HG02642 (cell line): Measurements from ENCODE around the gene OBSCN.

Source experiments
- ATAC-seq: cut with Tn5 transposase; IDR thresholded peaks from one replicate; pipeline ENCODE4 v1.9.1; 2021; ENCODE audit warnings: mild to moderate bottlenecking; ENCODE audit not compliant: unreplicated experiment, poor library complexity

OBSCN gene

DNA sequence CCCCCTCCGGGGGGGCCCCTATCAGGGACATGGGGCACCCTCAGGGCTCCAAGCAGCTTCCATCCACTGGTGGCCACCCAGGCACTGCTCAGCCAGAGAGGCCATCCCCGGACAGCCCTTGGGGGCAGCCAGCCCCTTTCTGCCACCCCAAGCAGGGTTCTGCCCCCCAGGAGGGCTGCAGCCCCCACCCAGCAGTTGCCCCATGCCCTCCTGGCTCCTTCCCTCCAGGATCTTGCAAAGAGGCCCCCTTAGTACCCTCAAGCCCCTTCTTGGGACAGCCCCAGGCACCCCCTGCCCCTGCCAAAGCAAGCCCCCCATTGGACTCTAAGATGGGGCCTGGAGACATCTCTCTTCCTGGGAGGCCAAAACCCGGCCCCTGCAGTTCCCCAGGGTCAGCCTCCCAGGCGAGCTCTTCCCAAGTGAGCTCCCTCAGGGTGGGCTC, 163.9 kb downstream of the OBSCN start:
- no peak for ATAC-seq

- ATAC-seq: no peak
Observed at GRCh38 chr1:228372183-228373003, 164.5 kb downstream of the OBSCN start.

- no peak for ATAC-seq
Observed at GRCh38 chr1:228373004-228373680, 165.3 kb downstream of the OBSCN start.

- ATAC-seq: no peak
Observed at GRCh38 chr1:228373681-228374571, 166.1 kb downstream of the OBSCN start.

DNA sequence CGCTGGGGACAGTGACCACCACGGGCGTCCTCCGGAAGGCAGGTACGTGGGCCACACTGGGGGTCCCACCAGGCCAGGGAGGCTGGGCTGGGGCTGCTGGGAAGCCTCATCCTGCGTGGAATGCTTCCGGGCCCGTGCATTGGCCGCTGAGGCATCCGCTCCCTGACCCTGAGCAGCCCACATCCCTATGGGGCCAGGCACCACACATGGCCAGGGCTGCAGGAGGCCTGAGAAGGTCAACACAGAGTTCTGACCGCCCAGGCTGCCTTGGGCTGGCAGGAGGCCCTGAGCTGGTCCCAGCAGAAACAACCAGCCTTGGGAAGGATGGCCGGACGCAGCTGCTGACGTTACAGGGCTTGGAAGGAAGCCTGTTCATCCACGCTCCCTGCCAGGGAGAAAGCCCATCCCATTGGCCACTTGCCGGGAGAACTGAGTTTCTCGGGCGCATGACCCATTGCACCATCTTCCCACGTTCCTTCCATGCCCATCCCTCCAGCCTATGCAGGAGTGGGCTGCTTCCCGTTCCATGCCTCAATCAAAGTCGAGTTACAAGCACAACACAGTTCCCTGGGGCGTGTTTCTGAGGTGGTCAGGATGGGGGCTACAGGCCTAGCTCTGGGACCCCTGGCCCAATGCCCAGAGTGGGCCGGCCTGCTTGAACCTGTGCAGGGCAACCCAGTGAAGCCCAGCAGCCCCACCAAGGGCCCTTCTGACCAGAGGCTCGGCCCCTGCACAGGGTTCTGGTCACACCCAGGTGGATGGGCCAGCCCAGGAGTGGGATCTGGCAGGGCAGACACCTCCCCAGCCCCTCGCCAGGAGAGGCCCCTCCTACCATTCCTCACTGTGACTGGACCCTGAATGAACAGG, 167.1 kb downstream of the OBSCN start:
- no peak for ATAC-seq

DNA sequence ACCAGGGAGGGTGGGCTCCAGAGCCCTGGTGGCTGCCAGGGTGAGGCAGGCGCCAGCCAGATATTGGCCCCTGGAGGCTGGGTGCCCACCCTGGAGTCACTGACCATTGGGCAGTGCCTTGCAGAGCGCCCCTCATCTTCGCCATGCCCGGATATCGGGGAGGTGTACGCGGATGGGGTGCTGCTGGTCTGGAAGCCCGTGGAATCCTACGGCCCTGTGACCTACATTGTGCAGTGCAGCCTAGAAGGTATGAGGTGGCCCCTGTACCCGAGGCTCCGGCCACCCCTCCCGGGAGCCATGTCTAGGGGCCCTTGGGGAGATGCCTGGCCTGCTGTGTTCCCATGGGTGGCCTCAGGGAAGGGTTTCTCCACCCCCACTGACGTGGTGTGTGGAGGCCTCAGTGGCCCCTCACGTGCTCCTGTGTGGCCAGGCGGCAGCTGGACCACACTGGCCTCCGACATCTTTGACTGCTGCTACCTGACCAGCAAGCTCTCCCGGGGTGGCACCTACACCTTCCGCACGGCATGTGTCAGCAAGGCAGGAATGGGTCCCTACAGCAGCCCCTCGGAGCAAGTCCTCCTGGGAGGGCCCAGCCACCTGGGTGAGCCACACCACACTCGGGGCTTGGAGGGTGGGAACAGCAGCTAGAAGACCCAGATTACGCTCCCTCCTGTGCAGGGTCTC, 167.9 kb downstream of the OBSCN start:
- ATAC-seq: no peak

- no peak for ATAC-seq
Observed at GRCh38 chr1:228376262-228376628, 168.4 kb downstream of the OBSCN start.

- ATAC-seq: no peak
Observed at GRCh38 chr1:228376651-228377631, 169.1 kb downstream of the OBSCN start.

- ATAC-seq: no peak
Observed at GRCh38 chr1:228377664-228378089, 169.8 kb downstream of the OBSCN start.

DNA sequence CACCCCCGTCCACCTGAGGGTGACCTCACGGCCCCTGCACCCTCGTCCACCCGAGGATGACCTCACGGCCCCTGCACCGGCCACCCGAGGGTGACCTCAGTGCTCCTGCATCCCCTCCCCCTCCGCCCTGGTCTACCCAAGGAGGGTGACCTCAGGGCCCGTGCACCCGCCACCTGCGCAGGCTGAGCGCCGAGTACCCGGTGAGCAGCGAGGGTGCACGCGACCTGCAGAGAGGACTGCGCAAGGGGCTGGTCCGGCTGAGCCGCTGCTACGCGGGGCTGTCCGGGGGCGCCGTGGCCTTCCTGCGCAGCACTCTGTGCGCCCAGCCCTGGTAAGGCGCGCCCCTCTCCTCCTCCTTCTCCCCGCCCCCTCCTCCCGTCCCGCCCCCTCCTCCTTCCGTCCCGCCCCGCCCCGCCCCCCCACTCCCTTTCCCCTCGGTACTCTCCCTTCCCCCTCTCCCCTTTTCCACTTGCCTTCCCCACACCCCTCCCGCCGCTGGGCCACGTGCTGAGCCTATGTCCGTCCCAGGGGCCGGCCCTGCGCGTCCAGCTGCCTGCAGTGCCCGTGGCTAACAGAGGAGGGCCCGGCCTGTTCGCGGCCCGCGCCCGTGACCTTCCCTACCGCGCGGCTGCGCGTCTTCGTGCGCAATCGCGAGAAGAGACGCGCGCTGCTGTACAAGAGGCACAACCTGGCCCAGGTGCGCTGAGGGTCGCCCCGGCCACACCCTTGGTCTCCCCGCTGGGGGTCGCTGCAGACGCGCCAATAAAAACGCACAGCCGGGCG, 170.4 kb downstream of the OBSCN start:
- ATAC-seq: no peak

DNA sequence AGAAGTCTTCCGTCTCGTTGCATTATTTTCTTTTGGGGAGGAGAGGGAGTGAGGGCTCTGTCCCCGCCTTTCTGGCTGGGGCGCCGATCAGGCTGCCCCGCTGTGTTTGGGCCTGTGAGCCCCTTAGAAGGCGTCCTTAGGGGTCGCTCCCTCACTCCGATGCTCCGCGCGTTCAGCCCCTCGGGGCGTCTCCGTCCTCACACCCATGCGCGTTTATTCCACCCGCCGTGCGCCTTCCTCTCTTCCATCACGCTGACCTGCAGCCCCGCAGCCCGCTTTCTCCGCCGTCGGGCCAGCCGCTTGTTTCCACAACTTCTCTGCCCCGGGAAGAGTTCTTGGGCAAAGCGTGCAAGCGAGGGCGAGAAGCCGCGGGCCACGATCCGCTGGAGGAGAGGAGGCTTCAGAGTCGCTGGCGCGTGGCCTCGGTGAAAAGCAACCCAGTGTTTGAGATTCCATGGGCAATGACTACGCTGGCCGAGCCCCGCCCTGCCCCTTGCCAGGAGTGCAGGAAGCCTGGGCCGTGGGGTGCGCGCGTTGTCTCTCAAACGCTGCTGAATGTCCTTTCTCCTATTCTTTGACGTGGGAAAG, 171.1 kb downstream of the OBSCN start:
- ATAC-seq: no peak

GRCh38 chr1:228379666-228380065, 171.8 kb downstream of the OBSCN start:
- no peak for ATAC-seq

DNA sequence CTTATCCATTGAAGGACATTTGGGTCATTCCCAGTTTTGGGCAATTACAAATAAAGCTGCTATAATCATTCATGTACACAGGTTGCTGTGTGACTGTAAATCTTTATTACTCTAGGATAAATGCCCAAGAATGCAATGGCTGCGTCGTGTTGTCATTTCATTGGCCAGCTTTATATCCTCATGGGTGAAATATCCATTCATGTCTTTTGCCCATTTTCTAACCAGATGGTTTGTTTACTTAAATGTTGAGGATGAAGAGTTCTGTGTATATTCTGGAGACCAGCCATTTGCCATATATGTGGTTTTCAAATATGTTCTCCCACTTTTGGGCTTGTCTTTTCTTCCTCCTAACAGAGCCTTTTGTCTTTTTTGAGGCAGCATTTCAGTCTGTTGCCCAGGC, 173.5 kb downstream of the OBSCN start:
- ATAC-seq: no peak

DNA sequence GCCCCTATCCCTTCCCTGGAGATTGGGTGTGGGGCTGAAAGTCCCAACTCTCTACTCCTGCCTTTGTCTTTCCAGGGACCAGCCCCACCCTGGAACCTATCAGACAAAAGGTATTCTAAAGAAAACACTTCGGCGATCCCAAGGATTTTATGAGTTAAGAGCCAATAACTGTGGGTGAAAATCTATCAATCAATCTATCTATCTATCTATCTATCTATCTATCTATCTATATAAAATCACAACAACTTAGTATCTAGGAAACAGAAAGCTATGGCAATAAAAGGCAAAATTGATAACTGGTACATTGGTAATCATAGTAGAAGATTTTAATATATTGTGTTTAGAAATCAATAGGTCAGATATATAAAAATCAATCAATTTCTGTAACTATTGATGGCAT, 175.9 kb downstream of the OBSCN start:
- ATAC-seq: no peak

DNA sequence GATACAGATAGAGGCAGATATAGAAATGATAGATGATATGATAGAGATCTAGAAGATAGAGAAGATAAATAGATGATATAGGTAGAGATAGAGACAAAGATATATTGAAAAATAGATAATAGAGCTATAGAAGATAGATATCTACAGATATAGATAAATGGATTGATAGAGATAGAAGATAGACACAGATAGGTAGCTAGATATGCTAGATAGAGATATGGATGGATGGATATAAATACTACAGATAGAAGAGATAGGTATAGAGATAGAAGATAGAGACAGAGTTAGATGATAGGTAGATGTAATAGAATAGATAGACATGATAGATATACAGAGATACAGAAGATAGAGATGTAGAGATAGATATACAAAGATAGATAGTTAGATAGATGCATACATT, 177.4 kb downstream of the OBSCN start:
- ATAC-seq: no peak

- no peak for ATAC-seq
Observed at GRCh38 chr1:228387321-228387720, 179.5 kb downstream of the OBSCN start.

- no peak for ATAC-seq
Observed at GRCh38 chr1:228390649-228391048, 182.8 kb downstream of the OBSCN start.
